GM10847 (cell line): ENCODE data around the gene MTNR1A.

ENCODE experiments used
- POLR2A ChIP-seq: IDR thresholded peaks from 2 replicates; pipeline ENCODE4 v1.6.1; 2011; ENCODE audit not compliant: insufficient read length; ENCODE audit errors: extremely low read depth

Gene MTNR1A

DNA sequence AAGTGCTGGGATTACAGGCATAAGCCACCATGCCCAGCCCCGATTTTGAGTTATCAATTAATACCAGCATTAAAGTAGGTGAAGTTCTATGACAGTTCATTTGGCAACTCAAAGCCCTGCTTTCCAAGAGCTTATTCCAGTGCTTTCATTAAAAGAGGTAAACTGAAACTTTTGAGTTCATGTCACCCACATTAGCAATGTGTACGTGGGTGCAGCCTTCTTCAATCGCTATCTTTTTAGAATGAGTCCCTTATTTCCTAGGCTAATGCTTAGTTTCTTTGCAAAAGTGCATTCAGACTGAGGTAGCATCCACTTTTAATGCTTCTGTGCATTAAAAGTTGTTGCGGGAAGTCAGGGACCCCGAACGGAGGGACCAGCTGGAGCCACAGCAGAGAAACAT is 26.1 kb upstream of the MTNR1A start:
- no peak for TF ChIP-seq POLR2A

DNA sequence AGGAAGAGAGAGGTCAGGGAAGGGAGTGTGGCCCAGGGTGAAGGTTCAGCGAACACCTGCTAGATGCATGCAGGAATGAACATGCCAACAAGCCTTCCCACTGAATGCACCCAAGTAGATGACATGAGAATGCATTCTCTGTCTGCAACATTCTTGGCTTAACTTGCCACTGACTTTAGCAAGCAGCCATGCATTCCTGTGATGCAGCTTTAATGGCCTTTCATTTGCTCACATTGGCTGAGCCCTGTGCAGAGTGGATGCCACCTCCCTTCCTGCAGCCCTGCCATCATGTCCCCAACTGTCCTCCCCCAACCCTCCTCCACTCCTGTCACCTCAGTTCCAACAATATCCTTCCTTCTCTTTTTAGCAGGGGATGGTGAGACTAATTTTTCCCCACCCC is 25.3 kb upstream of the MTNR1A start:
- no peak for TF ChIP-seq POLR2A

DNA sequence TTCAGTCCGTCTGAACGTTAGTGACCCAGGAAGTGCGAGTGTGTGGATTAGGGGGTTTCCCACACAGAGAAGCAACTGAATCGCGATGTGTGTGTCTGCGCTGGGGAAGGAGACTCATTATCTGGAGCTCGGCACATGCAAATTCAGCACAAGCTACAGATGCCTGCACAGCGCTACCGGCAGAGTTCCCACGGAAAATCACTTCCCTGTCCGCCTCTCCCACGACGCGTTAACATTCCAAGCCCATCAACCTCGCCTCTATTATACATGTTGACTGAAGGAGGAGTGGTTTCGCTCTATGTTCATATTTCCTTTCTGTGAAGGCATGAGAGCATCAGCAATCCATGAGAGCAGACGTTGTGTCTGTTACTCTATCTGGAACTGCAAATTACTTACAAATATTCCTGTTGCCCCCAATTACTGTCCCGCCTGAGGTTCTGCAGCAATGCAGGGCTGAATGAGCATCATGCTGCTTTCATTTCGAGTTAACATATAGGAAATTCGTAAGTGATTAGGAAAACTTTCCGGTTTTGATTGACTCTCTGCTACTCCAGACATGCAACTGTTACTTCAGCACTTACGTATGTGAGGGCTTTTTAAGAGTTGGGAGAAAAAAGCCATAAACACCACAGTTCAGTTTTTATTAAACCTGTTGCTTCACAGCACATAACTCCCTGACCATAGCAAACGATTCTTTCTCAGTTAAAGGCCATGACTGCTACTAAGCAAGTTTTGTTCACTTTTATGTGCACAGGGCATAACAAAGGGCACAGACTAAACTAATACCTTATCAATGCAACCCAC is 15.0 kb upstream of the MTNR1A start:
- TF ChIP-seq POLR2A = no peak

DNA sequence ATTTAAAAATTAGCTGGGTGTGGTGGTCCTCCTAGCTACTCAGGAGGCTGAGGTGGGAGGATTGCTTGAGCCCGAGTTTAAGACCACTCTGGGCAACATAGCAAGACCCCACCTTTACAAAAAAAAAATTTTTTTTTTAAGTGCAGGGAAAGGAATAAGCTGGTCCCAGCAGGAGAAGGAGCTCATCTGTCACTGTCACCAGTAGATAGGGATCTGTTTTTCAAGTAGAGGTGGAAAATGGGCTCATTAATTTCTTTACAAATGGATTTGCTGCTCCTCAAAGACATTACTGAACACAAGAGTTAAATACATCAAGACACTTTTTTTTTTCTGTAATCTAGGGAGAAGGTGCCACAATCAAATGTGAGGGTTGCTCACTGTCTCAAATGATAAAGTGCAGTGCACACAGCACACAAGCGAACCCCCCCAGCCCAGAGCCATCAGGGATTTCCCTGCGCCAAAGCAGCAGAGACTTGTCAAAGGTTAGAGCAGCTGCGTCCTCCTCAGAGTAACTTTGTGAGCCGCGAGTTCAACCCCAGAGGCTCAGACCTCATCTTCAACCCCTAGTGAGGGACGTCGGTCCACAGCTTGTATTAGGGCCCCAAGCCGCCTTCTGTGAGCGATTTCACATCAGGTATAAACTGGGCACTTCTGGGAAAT is 14.3 kb upstream of the MTNR1A start:
- no peak for TF ChIP-seq POLR2A

DNA sequence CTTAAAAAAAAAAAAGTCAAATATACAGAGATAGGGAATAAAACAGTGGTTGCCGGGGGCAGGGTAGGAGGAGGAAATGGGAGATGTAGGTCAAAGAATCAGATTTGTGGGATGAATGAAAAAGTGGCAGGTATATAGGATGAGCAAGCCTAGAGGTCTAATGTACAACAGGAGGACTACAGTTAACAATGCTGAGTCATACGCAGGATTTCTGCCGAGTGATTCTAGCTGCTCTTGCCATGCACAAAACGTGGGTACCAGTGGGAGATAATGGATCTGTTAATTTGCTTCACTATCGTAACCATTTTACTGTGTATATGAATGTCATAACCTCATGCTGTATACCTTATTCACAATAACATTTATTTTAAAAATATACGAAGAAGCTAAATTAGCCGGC is 10.7 kb upstream of the MTNR1A start:
- TF ChIP-seq POLR2A = no peak

DNA sequence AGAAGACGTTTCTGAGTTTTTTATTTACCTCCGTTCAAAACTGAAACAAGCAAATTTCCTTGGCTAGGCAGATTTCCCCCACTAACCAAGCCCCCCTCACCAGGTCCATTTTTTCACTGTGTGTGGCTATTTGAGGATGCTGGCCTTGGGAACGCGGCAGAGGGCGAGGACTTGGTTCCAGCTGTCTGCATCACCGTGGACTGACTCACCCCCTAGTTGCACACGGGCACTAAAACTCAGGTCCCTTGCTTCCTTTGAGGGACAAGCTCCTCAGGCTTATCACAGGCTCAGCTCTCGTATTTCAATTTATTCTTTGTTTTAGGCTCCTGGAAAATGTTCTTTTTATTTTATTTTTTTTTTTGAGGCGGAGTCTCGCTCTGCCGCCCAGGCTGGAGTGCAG is 8.4 kb upstream of the MTNR1A start:
- TF ChIP-seq POLR2A = no peak

DNA sequence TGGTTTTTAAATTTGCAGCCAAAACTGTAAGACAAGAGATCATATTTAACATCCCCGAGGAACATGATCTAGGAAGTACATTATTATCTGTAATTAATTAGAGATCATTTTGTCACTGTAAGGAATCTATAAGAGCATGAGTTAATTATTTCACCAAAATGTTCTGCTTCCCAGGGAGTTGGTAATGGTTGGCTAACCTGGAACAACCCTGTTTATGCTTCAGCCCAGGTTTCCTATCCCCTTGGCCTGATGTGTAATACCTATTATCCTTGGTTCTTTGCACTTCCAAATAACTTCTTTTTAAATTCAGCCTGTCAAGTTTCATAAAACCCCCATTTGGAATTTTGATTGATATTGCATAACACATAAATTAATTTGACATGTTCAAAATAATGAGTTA is 6.4 kb upstream of the MTNR1A start:
- no peak for TF ChIP-seq POLR2A

DNA sequence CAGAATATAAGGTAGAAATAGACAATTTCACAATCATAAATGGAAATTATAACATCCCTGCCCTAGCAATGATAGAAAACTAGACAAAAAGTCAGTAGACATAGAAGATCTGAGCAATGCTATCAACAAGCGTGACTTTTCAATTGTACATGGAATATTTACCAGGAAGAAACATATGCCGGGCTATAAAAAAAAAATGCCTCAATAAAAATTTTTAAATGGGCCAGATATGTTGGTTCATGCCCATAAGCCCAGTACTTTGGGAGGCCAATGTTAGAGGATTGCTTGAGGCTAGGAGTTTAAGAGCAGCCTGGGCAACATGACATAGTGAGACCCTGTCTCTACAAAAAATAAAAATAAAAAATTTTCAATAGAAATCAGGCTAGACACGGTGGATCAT is 5.3 kb upstream of the MTNR1A start:
- TF ChIP-seq POLR2A = no peak

DNA sequence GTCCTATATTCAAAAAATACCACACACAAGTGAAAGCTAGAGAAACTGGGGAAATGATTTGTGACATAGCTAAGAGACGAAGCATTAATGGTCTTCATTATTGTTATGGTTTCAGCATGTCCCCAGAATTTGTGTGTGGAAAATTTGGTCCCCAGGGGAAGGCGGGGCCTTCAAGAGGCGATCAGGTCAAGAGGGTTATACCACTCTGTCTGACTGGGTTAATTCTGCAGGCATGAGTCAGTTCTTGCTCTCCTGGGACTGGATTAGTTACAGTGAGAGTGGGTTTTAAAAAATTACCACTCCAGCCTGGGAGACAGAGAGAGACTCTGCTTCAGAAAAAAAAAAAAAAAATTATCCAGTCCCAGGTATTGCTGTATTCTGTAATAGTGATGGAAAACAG is 2.1 kb upstream of the MTNR1A start:
- no peak for TF ChIP-seq POLR2A

DNA sequence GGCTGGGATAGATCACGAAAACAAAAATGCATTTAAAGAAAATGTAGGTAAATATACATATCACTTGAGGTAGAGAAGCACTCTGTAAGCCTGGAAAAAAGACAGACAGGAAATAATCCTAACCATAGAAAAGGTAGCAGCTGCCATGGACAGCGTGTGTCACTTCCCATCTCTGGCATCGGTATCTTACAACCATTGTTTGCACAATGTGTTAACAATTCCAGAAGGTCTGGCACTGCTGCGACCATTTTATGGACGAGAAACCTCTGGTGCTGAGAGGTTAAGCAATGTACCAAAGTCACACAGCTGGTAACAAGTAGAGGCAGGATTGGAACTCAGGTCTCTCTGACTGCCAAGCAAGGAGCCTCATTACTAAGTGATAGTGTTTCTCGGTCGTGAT is 1.7 kb upstream of the MTNR1A start:
- no peak for TF ChIP-seq POLR2A

DNA sequence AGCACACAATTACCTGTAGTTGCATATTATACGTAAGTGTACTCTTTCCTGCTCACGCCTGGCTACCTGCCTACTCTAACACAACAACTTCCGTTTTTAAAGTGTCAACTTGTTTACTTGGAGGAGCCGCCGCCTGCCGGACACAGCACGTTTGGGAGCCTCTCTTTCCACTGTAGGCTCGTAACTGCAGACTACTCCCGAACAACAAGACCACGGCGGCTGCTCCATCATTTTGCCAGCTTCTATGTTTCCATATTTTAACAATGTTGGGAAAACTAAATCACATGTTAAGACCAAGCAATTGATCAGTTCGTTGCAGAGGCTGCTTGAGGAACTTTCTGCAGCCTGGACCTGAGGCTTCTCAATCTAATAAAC is 841 bp downstream of the MTNR1A start:
- TF ChIP-seq POLR2A = no peak

DNA sequence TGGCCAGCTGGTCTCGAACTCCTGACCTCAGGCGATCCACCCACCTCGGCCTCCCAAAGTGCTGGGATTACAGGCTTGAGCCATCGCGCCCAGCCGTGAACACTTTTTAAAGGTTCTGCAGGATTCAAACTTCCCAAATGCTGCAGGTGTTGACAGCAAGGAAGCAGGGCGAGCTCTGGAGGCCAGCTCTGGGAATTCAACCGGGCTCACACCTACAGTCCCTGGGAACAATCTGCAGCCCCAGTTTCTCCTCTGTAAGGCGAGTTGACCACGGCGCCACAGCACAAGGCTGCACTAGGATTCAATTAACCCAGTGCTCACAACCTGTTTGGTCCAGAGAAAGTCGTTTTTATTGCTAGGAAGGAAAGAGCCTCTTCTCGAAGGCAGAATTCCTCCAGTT is 1.6 kb downstream of the MTNR1A start:
- no peak for TF ChIP-seq POLR2A

DNA sequence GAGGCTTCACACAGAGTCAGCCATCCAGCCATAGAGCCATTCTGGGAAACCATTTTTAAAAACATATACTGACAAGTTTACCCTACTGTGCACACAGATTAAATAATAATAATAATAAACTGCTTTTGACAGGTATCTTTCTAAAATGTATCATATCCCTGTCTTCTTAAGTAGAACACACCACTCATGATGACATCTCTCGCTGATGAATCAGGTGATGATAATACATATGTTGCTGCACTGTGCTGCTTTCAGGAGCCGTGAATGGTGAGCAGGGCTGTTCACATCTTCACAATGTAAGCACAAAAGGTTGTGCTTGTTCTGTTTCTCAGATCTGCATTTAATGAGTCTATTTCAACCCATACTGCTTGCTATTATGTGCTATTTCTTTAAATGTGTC is 3.5 kb downstream of the MTNR1A start:
- no peak for TF ChIP-seq POLR2A

DNA sequence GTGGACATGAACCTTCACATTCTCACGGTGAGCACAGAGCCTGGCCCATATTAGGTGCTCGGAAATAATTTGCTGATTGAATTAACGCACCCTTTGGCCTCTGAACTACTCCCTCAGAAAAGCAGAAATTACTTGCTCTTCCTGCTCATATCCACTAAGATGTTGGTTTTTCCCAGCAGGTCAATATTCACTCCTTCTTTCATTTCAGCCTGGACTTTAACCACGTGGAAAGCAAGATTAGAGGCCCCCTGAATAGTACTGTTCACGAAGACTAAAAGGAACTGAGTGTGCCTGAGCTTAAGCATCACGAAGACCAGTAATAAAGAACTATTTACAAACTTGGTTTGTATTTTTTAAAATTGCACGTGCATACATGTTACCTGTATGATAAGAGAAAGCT is 9.9 kb downstream of the MTNR1A start:
- no peak for TF ChIP-seq POLR2A

DNA sequence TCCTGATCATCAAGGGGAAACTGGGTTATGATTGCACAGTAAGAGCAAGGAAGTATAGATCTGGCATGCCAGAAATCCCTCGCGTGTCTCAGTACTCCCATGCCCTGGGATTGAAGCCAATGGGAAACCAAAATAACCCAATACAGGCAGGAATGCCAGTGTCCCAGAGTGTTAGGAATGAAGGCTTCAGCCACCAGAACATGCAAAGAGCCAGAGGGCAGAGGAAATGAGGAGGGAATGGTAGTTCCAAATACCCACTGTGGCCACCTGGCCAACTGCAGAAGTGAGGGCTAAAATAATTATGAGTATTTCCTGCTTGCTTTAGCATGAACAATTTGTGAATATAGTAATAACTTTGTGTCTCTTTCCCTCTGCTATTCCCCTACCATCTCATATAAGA is 12.2 kb downstream of the MTNR1A start:
- TF ChIP-seq POLR2A = no peak

DNA sequence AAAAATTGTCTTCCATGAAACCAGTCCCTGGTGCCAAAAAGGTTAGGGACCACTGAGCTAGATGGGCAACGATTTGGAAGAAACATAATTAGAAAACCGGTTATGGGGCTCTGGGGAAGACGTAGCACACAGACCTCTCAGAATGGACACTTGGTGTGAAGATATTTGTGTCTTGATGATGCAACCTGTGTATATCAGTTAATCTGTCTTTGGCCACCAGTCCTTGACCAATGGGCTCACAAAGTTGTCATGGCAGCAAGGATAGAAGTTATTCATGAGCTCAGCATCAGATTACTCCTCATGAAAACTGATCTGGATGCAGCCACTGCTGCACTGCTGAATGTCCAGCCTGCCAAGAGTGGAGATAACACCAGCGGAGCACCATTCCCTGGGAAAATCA is 13.6 kb downstream of the MTNR1A start:
- no peak for TF ChIP-seq POLR2A

DNA sequence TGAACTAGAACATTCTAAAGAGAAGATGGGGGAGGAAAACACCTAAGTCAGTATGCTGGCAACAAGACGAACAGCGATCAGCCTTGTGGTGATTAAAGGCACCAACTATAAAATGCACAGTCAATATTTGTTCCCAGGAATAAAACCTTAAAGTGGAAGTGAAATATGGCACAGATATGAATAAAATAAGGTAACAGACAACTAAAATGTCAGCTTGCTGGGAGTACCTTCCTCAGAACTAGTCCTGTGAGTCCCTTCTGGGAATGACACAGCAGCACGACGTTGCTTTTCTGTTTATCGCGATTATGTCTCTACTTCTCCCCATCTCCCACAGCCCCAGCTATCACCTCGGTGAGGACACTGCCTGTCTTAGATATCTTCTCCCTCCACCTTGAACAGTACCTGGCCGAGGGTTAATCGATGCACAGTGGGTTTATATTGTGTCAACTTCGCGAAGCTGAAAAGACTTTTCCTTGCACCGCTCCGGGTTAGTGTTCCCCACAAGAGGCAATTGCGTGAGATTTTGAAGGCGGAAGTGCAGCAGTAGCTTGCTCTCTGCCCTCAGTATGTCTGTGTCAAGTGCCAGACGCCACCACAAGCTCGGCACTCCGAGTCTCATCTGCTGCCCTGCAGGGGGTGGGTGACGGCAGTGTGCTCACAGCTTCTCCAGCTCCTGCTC is 17.4 kb downstream of the MTNR1A start:
- TF ChIP-seq POLR2A = no peak

DNA sequence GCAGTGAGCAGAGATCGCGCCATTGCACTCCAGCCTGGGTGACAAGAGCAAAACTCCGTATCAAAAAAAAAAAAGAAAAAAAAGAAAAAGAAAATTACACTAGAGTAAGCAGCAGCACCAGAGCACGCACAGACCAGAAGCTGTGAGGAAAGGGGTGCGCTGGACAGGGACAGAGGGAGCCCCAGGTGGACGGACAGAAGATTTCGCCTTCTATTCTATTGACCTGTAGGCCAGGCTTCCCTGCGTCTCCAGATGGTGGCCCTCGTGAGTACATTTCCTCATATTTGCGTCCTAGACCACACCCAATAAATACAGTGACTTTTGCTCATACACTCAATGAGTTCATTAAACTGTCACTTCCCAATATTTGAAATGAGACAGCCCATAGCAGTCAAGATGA is 19.1 kb downstream of the MTNR1A start:
- no peak for TF ChIP-seq POLR2A
